Duodenal mucosa (tissue), 2 donors: Measurements from ENCODE around the gene ZNF783.

ENCODE experiments used
- H3K27ac ChIP-seq: one replicate; pipeline ENCODE4 v1.7.0; 2013; ENCODE audit warnings: low read depth, low read length
- H3K27me3 ChIP-seq, 2 donors: one replicate each; pipeline ENCODE4 v1.7.0; 2013; ENCODE audit warnings: low read length in 2 of 2, control low read depth in 1 of 2; ENCODE audit not compliant: insufficient read depth in 2 of 2, control insufficient read depth in 1 of 2
- H3K36me3 ChIP-seq, 2 donors: one replicate each; pipeline ENCODE4 v1.7.0; 2013; ENCODE audit warnings: low read length in 2 of 2, control low read depth in 1 of 2; ENCODE audit not compliant: insufficient read depth in 2 of 2, control insufficient read depth in 1 of 2
- H3K4me1 ChIP-seq, 2 donors: one replicate each; pipeline ENCODE4 v1.7.0; 2013; ENCODE audit warnings: low read length in 2 of 2, control low read depth in 1 of 2; ENCODE audit not compliant: insufficient read depth in 2 of 2, control insufficient read depth in 1 of 2
- H3K4me3 ChIP-seq, 2 donors: one replicate each; pipeline ENCODE4 v1.7.0; 2013; ENCODE audit warnings: low read length in 2 of 2, low read depth in 1 of 2
- H3K9ac ChIP-seq, 2 donors: one replicate each; pipeline ENCODE4 v1.7.0; 2013; ENCODE audit warnings: low read length in 2 of 2, low read depth in 1 of 2
- H3K9me3 ChIP-seq, 2 donors: one replicate each; pipeline ENCODE4 v1.7.0; 2013; ENCODE audit warnings: low read length in 2 of 2, control low read depth in 1 of 2; ENCODE audit not compliant: control insufficient read depth in 1 of 2

The ZNF783 gene

DNA sequence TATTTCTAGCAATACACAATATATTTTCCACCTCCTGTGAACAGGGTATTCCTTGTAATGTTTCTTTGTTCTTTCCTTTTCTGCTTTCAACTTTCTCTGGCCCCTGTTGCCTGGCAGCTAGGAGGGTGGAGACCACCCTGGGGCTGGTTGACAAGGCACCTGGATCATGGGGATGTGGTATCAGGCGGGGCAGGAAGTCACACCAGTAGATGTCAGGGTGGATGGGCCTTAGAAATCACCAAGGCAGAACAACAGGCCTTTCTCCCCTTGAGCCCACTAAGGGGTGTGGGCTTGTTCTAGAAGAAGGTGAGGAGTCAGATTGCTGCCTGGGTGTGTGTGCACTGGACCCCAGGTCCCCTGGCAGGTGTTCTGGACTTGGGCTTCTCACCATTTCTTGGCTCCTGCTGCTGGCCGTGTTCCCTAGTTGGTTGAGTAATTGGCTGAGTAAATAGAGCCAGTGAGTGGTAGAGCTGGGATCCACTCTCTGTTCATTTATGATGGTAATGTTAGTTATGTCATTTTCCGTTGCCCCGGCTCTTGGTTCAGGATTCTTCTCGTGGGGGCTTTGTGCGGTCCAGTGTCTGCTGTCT is 24.9 kb downstream of the ZNF783 start:
- no peak overlapping the region for H3K4me3 ChIP-seq
- H3K36me3 ChIP-seq: peaks cover 0 to 7% of the 10 kb centered on the region in 2 donors
- H3K9ac ChIP-seq: no peak overlapping the region
- H3K27ac ChIP-seq: no peak overlapping the region
- H3K4me1 ChIP-seq: peaks cover 14 to 20% of the 10 kb centered on the region in 2 donors
- no peaks in the 10 kb centered on the region for H3K9me3 ChIP-seq
- H3K27me3 ChIP-seq: no peaks in the 10 kb centered on the region

DNA sequence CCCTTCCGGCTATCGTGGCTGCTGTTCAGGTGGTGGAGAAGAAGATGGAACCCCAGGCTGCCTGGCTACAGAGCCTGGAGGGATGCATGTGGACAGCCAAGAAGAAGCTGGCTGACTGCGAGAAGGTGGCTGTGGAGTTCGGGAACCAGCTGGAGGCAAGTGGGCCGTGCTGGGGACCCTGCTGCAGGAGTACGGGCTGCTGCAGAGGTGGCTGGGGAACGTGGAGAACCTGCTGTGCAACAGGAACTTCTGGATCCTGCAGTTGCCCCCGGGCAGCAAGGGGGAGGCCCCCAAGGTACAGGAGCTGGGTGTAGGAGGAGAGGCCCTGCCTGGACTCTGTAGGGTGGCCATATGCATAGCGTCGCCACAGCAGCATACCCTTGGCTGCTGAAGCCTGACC is 25.6 kb downstream of the ZNF783 start:
- Histone ChIP-seq H3K27ac (no peak overlapping the region), H3K36me3 (peaks cover 0 to 7% of the 10 kb centered on the region in 2 donors), H3K27me3 (no peaks in the 10 kb centered on the region), H3K4me1 (peaks cover 14 to 20% of the 10 kb centered on the region in 2 donors), H3K9ac (no peak overlapping the region), H3K9me3 (no peaks in the 10 kb centered on the region), H3K4me3 (no peak overlapping the region)

DNA sequence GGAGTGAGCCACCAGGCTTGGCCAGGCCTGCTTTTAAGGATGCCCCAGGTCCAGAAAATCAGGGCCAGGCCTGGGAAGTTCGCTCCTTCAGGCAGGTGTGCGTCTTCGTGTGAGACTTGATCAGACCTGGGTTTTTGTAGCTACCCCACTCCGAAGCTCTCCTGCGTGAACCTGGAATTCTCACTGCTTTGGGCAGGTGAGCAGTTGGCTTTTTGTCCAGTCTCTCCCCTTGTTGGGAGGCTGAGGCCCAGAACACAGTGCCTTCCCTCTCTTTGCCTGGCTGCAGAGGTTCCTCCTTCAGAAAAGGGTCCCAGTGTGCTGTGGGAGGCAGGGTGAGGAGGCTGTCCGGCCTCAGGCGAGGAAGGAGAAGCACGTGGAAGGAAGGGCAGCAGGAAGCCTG is 27.3 kb downstream of the ZNF783 start:
- no peak overlapping the region for H3K9ac ChIP-seq
- no peaks in the 10 kb centered on the region for H3K9me3 ChIP-seq
- H3K4me1 ChIP-seq: peaks cover 12 to 17% of the 10 kb centered on the region in 2 donors
- H3K27me3 ChIP-seq: no peaks in the 10 kb centered on the region
- peaks cover 0 to 14% of the 10 kb centered on the region in 2 donors for H3K36me3 ChIP-seq
- H3K27ac ChIP-seq: no peak overlapping the region
- no peak overlapping the region for H3K4me3 ChIP-seq

DNA sequence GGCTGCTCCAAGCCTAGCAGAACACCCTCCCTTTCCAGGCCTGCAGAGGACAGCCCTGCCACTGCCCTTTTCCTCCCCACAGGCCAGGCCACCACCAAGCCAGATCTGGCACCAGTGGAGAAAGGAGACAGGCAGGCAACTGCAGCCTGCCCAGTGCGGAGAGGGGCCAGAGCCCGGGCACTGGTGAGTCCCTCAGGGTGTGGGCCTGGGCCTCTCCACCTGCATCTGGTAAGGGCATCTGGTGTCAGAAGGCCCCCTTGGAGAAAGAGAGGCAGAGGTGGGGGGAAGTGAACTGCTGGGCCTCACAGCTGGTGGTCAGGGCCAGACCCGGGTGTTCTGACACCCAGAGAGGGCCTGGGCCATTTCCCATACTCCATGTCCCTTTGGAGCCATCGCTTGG is 27.9 kb downstream of the ZNF783 start:
- Histone ChIP-seq H3K9me3 (no peaks in the 10 kb centered on the region), H3K27me3 (no peaks in the 10 kb centered on the region), H3K36me3 (peaks cover 0 to 17% of the 10 kb centered on the region in 2 donors), H3K4me3 (no peak overlapping the region), H3K27ac (no peak overlapping the region), H3K9ac (no peak overlapping the region), H3K4me1 (peaks cover 6 to 11% of the 10 kb centered on the region in 2 donors)

DNA sequence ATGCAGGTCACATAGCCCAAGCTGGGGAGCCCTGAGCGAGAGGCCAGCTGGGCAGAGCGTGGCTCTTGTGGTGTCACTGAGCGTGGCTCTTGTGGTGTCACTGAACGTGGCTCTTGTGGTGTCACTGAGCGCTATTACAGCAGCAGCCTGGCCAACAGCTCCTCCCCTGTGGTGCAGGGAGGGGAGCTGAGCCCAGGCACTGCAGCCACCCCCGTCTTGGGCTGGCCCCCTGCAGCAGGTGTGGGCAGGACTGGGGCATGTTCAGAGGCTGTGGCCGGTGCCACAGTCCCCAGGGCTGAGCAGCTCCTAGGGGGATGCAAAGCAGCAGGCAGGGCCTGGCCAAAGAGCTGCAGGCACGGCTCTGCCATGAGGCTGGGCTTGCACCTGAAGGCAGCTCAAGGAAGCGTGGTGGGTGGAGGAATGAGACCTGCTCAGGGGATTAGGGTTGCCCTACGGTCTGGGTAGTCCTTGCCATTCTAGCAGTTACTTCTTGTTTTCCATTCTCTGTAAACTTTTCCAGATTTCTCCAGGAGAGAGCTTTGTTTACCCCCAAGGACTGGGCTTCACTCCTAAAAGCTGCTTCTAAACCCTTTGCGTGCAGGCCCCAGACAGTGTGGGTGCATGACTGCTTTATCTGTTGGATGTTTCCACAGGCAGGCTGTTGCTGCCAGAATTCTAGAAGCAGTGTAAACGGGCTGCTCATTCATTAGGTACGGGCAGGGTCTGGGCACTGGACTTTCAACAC is 29.2 kb downstream of the ZNF783 start:
- Histone ChIP-seq H3K27ac (no peak overlapping the region), H3K36me3 (peaks cover 0 to 20% of the 10 kb centered on the region in 2 donors), H3K9me3 (no peaks in the 10 kb centered on the region), H3K4me1 (peaks cover 0 to under 1% of the 10 kb centered on the region in 2 donors), H3K9ac (no peak overlapping the region), H3K27me3 (no peaks in the 10 kb centered on the region), H3K4me3 (no peak overlapping the region)

DNA sequence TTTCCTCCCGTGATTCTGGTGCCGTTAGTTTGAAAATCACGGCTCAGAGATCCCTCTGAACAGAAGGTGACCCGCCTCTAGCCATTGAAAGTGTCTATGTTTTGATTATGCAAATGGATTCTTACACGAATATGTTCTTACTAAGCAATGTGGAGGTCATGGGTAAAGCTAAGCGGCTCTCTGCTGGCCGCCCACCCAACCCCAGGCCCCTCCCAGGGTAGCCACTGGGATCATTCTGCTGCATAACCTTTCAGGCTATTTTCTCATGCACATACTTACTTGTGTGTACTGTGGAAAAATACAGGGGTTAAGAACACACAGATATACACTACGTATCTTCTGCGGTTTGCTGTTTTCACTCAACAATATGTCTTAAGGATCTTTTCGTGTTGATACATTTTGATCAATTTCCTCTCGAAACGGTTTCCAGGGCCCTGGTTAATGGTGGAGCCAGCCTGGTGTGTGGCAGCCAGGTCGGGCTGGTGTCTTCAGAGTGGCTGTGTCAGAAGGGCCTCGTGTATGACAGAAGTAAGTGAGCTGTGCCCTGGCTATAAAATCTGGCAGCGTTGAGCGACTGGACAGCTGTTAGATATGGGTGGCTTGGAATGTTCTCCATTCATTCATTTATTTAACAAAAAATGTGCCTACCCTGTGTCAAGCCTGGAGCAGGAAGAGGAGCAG is 29.9 kb downstream of the ZNF783 start:
- Histone ChIP-seq H3K9me3 (no peaks in the 10 kb centered on the region), H3K4me1 (no peaks in the 10 kb centered on the region), H3K4me3 (no peak overlapping the region), H3K27ac (no peak overlapping the region), H3K36me3 (peaks cover 0 to 20% of the 10 kb centered on the region in 2 donors), H3K9ac (no peak overlapping the region), H3K27me3 (no peaks in the 10 kb centered on the region)

DNA sequence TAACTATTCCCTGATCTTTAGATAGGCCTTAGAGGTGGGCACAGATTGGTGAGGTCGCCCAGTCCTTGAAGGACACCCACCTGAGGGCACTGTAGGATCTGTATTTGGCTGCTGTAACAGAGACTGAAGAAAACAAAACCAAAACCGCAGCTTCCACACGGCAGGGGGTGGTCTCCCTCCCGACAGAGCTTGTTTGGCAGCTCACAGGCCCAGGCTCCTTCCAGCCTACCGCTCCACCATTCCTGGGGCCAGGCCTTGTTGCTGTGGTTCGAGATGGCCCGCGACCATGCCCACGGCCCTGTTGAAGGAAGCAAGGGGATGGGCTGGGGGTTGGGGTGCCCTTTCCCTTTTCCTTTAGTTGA is 30.4 kb downstream of the ZNF783 start:
- Histone ChIP-seq H3K4me1 (no peaks in the 10 kb centered on the region), H3K27me3 (no peaks in the 10 kb centered on the region), H3K36me3 (peaks cover 0 to 20% of the 10 kb centered on the region in 2 donors), H3K9ac (no peak overlapping the region), H3K4me3 (no peak overlapping the region), H3K9me3 (no peaks in the 10 kb centered on the region), H3K27ac (no peak overlapping the region)

DNA sequence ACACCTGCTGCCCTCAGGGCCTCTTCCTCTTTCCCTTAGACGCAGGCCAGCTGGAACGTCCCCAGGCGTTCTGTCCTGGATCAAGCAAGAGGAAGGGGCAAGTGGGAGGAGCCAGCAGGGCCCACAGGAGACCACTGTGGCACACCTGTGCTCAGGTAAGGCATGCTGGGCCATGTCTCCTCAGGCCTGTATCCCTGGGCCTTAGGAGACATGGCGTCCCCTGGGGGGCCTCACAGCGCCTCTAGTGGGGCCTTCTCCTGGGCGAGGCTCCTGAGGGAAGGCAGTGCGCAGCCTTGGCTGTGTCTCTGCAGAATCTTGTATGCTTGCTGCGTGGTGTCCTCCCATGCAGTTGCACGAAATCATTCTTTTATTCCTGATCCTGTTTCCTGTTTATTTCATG is 31.3 kb downstream of the ZNF783 start:
- Histone ChIP-seq H3K9ac (no peak overlapping the region), H3K4me3 (no peak overlapping the region), H3K4me1 (no peaks in the 10 kb centered on the region), H3K27ac (no peak overlapping the region), H3K36me3 (peaks cover 0 to 20% of the 10 kb centered on the region in 2 donors), H3K27me3 (no peaks in the 10 kb centered on the region), H3K9me3 (no peaks in the 10 kb centered on the region)

DNA sequence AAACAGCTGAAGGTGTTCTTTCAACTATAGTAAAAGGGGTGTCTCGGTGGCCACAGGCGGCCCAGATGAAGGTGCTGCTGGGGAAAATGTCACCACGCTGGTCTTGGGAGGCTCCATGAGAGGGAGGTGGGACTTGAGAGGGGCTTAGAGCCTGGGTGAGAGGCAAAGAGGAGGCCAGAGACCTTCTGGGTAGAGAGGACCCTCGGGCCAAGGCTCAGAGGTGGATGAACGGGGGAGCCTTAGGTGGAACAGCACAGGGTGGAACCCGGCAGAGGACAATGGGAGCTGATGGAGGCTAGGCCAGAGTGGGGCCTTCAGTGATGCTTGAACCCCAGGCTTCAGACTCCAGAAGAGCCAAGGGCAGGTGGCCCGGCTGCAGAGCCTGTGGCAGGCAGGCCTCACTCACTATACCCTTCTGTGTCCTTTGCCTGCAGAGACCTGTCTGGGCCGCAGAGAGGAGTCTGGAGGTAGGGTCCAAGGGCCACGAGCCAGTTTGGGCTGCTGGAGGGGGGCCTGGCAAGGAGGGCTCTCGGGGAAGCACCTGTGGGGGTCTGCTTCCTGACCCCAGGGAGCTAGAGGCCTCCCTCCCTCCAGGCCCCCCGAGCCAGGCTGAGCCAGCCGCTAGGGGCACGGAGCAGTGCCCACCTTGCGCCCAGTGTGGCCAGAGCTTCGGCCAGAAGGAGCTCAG is 32.1 kb downstream of the ZNF783 start:
- Histone ChIP-seq H3K36me3 (peaks cover 0 to 19% of the 10 kb centered on the region in 2 donors), H3K4me1 (no peaks in the 10 kb centered on the region), H3K27me3 (no peaks in the 10 kb centered on the region), H3K4me3 (no peak overlapping the region), H3K9ac (no peak overlapping the region), H3K27ac (no peak overlapping the region), H3K9me3 (no peaks in the 10 kb centered on the region)
